ENCODE measurements around the gene PSMD5. TPM values are rescaled to one million over a fixed set of nuclear protein-coding genes. Genes with fewer than 3 reads are reported as not detected.

PSMD5 gene
- total RNA-seq, 1 donor from 2014 or later = 65.1 TPM

- DNase-seq (ENCODE audit: low spot score) = no peak
These were observed 32.5 kb upstream of the PSMD5 start for GRCh38 chr9:120875195-120875565.

- no peak for DNase-seq (ENCODE audit: low spot score)
These were observed 31.8 kb upstream of the PSMD5 start for GRCh38 chr9:120874226-120875194.

- no peak for DNase-seq (ENCODE audit: low spot score)
These were observed 30.8 kb upstream of the PSMD5 start for GRCh38 chr9:120873512-120873911.

GRCh38 chr9:120872791-120873502, 30.2 kb upstream of the PSMD5 start:
- no peak for DNase-seq (ENCODE audit: low spot score)

GRCh38 chr9:120870206-120870605, 27.5 kb upstream of the PSMD5 start:
- DNase-seq (ENCODE audit: low spot score) = no peak

GRCh38 chr9:120869726-120870125, 27.0 kb upstream of the PSMD5 start:
- DNase-seq (ENCODE audit: low spot score) = no peak

- no peak for DNase-seq (ENCODE audit: low spot score)
These were observed 26.6 kb upstream of the PSMD5 start for GRCh38 chr9:120869360-120869687.

- peak; percentile 95 for DNase-seq (ENCODE audit: low spot score)
These were observed 26.1 kb upstream of the PSMD5 start for GRCh38 chr9:120868676-120869359.

- no peak for DNase-seq (ENCODE audit: low spot score)
These were observed 25.6 kb upstream of the PSMD5 start for GRCh38 chr9:120868339-120868675.

- DNase-seq (ENCODE audit: low spot score) = no peak
These were observed 25.1 kb upstream of the PSMD5 start for GRCh38 chr9:120867676-120868338.

GRCh38 chr9:120866651-120867050, 23.9 kb upstream of the PSMD5 start:
- no peak for DNase-seq (ENCODE audit: low spot score)

GRCh38 chr9:120865809-120866208, 23.1 kb upstream of the PSMD5 start:
- DNase-seq (ENCODE audit: low spot score) = no peak

GRCh38 chr9:120865176-120865575, 22.5 kb upstream of the PSMD5 start:
- DNase-seq (ENCODE audit: low spot score) = no peak

- DNase-seq (ENCODE audit: low spot score) = no peak
These were observed 22.0 kb upstream of the PSMD5 start for GRCh38 chr9:120864719-120865118.

- DNase-seq (ENCODE audit: low spot score) = no peak
These were observed 21.1 kb upstream of the PSMD5 start for GRCh38 chr9:120863833-120864232.

- DNase-seq (ENCODE audit: low spot score) = no peak
These were observed 19.7 kb upstream of the PSMD5 start for GRCh38 chr9:120862452-120862851.

- DNase-seq (ENCODE audit: low spot score) = no peak
These were observed 19.2 kb upstream of the PSMD5 start for GRCh38 chr9:120861935-120862334.

GRCh38 chr9:120860083-120860482, 17.4 kb upstream of the PSMD5 start:
- DNase-seq (ENCODE audit: low spot score) = no peak

GRCh38 chr9:120859361-120859760, 16.6 kb upstream of the PSMD5 start:
- DNase-seq (ENCODE audit: low spot score) = no peak

GRCh38 chr9:120857902-120858301, 15.2 kb upstream of the PSMD5 start:
- DNase-seq (ENCODE audit: low spot score) = no peak

- no peak for DNase-seq (ENCODE audit: low spot score)
These were observed 14.8 kb upstream of the PSMD5 start for GRCh38 chr9:120857481-120857880.

GRCh38 chr9:120856700-120857099, 14.0 kb upstream of the PSMD5 start:
- peak; percentile 52 for DNase-seq (ENCODE audit: low spot score)

All from mucosa of gallbladder (tissue), 1 donor.